OCI-LY1 (cell line): ENCODE results near the gene PPP1R36.

Experiments
- EZH2 ChIP-seq: fragments of 200-600 bp; sonication (generic), shearing (Covaris generic); IDR thresholded peaks from 2 replicates; pipeline ENCODE4 v1.8.0; 2017; ENCODE audit warnings: borderline replicate concordance, mixed run types, mild to moderate bottlenecking, antibody characterized with exemption, low read length, moderate library complexity, mixed read lengths
- TF ChIP-seq, protein P1 (sequence below): fragments of 200-600 bp; sonication (generic), shearing (Covaris generic); IDR thresholded peaks from 2 replicates; pipeline ENCODE4 v1.5.1; 2017; ENCODE audit warnings: mild to moderate bottlenecking, antibody characterized with exemption, low read length, moderate library complexity, mixed read lengths

DNA sequence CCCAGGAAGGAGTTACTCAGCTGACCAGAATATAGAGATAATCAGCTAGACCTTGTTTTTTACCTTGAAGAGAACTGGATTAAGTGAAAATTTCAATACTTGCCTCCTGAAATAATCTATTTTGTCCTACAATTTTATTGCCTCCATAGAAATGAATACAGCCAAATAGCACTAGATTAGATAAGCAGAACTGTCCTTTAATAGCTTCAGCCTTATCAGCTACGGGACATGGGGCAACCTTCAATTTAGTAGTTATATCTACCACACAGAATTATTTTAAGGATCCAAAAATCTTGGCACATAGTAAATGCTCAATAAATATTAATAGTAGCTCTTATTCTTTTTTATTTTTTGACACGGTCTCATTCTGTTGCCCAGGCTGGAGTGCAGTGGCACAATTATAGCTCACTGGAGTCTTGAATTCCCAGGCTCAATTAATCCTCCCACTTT lies 87.2 kb downstream of the PPP1R36 start:
- TF ChIP-seq, protein P1, sequence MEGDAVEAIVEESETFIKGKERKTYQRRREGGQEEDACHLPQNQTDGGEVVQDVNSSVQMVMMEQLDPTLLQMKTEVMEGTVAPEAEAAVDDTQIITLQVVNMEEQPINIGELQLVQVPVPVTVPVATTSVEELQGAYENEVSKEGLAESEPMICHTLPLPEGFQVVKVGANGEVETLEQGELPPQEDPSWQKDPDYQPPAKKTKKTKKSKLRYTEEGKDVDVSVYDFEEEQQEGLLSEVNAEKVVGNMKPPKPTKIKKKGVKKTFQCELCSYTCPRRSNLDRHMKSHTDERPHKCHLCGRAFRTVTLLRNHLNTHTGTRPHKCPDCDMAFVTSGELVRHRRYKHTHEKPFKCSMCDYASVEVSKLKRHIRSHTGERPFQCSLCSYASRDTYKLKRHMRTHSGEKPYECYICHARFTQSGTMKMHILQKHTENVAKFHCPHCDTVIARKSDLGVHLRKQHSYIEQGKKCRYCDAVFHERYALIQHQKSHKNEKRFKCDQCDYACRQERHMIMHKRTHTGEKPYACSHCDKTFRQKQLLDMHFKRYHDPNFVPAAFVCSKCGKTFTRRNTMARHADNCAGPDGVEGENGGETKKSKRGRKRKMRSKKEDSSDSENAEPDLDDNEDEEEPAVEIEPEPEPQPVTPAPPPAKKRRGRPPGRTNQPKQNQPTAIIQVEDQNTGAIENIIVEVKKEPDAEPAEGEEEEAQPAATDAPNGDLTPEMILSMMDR: no peak
- TF ChIP-seq EZH2: no peak
